GM12892 (cell line): ENCODE results near the gene BHLHA15.

Source experiments
- POLR2AphosphoS5 ChIP-seq: IDR thresholded peaks from 2 replicates; pipeline ENCODE4 v1.6.1; 2011; ENCODE audit warnings: low read depth, low read length, control low read depth
- TAF1 ChIP-seq: IDR thresholded peaks from 2 replicates; pipeline ENCODE4 v1.6.1; 2011; ENCODE audit warnings: low read depth, mild to moderate bottlenecking, control low read depth, low read length, borderline replicate concordance

GRCh38 chr7:98242934-98243333, 31.7 kb downstream of the BHLHA15 start:
- TF ChIP-seq TAF1 (no peak), POLR2AphosphoS5 (no peak)
